PC-9 (cell line): ENCODE data around the gene LAG3. TPM values are rescaled to one million over a fixed set of nuclear protein-coding genes. Genes with fewer than 3 reads are reported as not detected.

Source experiments
- BruUV-seq: library from RNA; stranded (reverse); fragments of 400-500 nt; replicated peaks from 2 replicates; lab custom pipeline; 2021; lab: Mats Ljungman, UMichigan
- CTCF ChIA-PET: fragments of 300-600 bp; sonication (Branson Sonifier 250); formaldehyde crosslinking; loops from one replicate; lab custom pipeline; 2022; ENCODE audit warnings: antibody characterized with exemption; lab: Charles Lee
- POLR2A ChIA-PET: fragments of 300-600 bp; sonication (Branson Sonifier 250); formaldehyde crosslinking; loops from one replicate; lab custom pipeline; 2022; ENCODE audit warnings: antibody characterized with exemption; ENCODE audit not compliant: unreplicated experiment; lab: Charles Lee
- DNase-seq, 2 experiments: peaks; one replicate each; pipeline versions ENCODE4 v3.0.0 to v3.0.0-alpha.2; 2015 to 2022; ENCODE audit warnings: mixed read lengths in 1 of 2
- H2AFZ ChIP-seq: fragments of 200-600 bp; sonication (generic); 2 replicates; pipeline ENCODE4 v1.8.1; 2017; ENCODE audit warnings: antibody characterized with exemption
- H3F3A ChIP-seq: fragments of 200-600 bp; sonication (generic); 2 replicates; pipeline ENCODE4 v1.8.1; 2017; ENCODE audit warnings: antibody characterized with exemption, mild to moderate bottlenecking, low read depth; ENCODE audit not compliant: insufficient read depth
- H3K27ac ChIP-seq: fragments of 200-600 bp; sonication (generic); 2 replicates; pipeline ENCODE4 v1.6.1; 2016; ENCODE audit warnings: mixed run types
- H3K27me3 ChIP-seq: fragments of 200-600 bp; sonication (generic); 2 replicates; pipeline ENCODE4 v1.6.1; 2016; ENCODE audit warnings: low read depth, mixed run types; ENCODE audit not compliant: insufficient read depth
- H3K36me3 ChIP-seq: fragments of 200-600 bp; sonication (generic); 2 replicates; pipeline ENCODE4 v1.6.1; 2016; ENCODE audit warnings: low read depth, mixed run types
- H3K4me1 ChIP-seq: fragments of 200-600 bp; sonication (generic); replicated peaks from 2 replicates; pipeline ENCODE4 v1.6.1; 2016; ENCODE audit warnings: mixed run types; ENCODE audit not compliant: insufficient read depth
- H3K4me2 ChIP-seq: fragments of 200-600 bp; sonication (generic); 2 replicates; pipeline ENCODE4 v1.6.1; 2017; ENCODE audit warnings: mixed run types
- H3K4me3 ChIP-seq: fragments of 200-600 bp; sonication (generic); 2 replicates; pipeline ENCODE4 v1.6.1; 2016; ENCODE audit warnings: mixed run types
- H3K79me2 ChIP-seq: fragments of 200-600 bp; sonication (generic); 2 replicates; pipeline ENCODE4 v1.6.1; 2017; ENCODE audit warnings: low read depth, mixed run types
- H3K9me2 ChIP-seq: fragments of 200-600 bp; sonication (generic); 2 replicates; pipeline ENCODE4 v1.8.1; 2017; ENCODE audit warnings: mild to moderate bottlenecking; ENCODE audit not compliant: insufficient read depth
- H3K9me3 ChIP-seq: fragments of 200-600 bp; sonication (generic); 2 replicates; pipeline ENCODE4 v1.8.1; 2016; ENCODE audit warnings: low read depth; ENCODE audit not compliant: insufficient read depth
- H4K20me1 ChIP-seq: fragments of 200-600 bp; sonication (generic); 2 replicates; pipeline ENCODE4 v1.8.1; 2017; ENCODE audit not compliant: insufficient read depth
- EZH2 ChIP-seq: fragments of 200-600 bp; sonication (generic); IDR thresholded peaks from 2 replicates; pipeline ENCODE4 v1.8.0; 2017; ENCODE audit warnings: antibody characterized with exemption, low read depth
- intact Hi-C: fragments of 100-400 bp; cut with micrococcal nuclease; formaldehyde crosslinking; loops from one replicate; pipeline ENCODE4 v1.10.0; 2022; ENCODE audit not compliant: unreplicated experiment
- total RNA-seq: library from RNA; stranded (reverse); gene quantifications from 2 replicates; pipeline ENCODE4 v1.2.3, GENCODE V29; 2021
- TF ChIP-seq, protein P1 (sequence below): fragments of 200-600 bp; sonication (generic); conservative IDR thresholded peaks from 2 replicates; pipeline ENCODE4 v1.6.1; 2017; ENCODE audit warnings: mixed run types, antibody characterized with exemption, mild to moderate bottlenecking, moderate library complexity

LAG3 gene
- total RNA-seq, 1 experiment from 2014 or later, result 10.5 TPM

DNA sequence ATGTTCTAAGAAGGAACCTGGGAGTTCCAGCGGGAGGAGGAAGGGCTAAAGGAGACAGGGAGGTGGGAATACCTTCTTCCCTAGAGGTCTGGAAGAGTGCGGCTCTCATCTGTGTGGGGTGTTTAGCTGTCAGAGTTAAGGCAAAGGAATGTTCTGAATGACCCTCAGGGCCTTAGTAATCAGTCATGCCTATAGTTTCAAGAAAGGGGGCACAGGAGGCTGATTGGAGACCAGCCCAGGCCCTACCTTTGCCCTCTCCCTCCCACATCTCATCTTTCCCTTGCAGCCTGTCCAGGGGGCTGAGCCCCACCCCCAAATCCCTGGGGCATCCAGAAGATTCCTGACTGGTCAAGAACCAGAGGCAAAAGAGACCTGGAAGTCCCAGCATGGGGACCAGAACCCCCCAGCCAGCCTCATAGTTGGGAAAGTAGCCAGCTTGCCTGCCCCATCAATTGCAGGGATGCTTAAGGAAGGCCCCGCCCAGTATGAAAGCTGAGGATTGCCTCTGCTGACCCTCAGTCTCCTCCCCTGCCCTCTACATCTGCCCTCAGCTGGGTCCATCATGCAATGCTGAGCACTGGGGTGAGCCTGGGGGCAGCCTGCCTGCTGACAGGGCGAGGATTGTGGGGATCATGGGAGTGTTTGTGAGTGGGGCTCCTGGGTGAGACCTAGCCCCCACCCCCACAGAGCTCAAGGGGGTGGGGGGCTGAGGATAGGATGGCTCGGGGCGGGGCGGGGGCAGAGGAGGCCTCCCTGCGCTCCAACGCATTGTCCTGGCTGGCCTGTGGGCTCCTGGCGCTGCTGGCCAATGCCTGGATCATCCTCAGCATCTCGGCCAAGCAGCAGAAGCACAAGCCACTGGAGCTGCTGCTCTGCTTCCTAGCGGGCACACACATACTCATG is 51.1 kb downstream of the LAG3 start:
- H3K79me2 ChIP-seq, result no peaks in the 10 kb centered on the region
- H3K4me1 ChIP-seq, result no peaks in the 10 kb centered on the region; the same call in 1 of the 2 replicates
- BruUV-seq, result no TSS peak
- no peak overlapping the region for H3K4me3 ChIP-seq
- no peaks in the 10 kb centered on the region for H3K9me3 ChIP-seq
- no peak overlapping the region for H3K27ac ChIP-seq
- ChIA-PET CTCF (interaction anchor here (0.6 to 1.4 kb wide), 2 partner anchors 40 to 70 kb away, joined by 3 to 4 read pairs; partner anchors contain the start of gene MLF2), POLR2A (no interaction called here)
- no peak for TF ChIP-seq EZH2
- TF ChIP-seq, protein P1, sequence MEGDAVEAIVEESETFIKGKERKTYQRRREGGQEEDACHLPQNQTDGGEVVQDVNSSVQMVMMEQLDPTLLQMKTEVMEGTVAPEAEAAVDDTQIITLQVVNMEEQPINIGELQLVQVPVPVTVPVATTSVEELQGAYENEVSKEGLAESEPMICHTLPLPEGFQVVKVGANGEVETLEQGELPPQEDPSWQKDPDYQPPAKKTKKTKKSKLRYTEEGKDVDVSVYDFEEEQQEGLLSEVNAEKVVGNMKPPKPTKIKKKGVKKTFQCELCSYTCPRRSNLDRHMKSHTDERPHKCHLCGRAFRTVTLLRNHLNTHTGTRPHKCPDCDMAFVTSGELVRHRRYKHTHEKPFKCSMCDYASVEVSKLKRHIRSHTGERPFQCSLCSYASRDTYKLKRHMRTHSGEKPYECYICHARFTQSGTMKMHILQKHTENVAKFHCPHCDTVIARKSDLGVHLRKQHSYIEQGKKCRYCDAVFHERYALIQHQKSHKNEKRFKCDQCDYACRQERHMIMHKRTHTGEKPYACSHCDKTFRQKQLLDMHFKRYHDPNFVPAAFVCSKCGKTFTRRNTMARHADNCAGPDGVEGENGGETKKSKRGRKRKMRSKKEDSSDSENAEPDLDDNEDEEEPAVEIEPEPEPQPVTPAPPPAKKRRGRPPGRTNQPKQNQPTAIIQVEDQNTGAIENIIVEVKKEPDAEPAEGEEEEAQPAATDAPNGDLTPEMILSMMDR, result no peak
- peaks cover 90% of the 10 kb centered on the region for H3K27me3 ChIP-seq
- no peaks in the 10 kb centered on the region for H3K9me2 ChIP-seq
- intact Hi-C loops, result loop anchor here (2.0 kb wide), 1 partner anchor 207 kb away; no protein-coding TSS in a partner anchor
- no peaks in the 10 kb centered on the region for H4K20me1 ChIP-seq
- DNase-seq, result no peak
- no peaks in the 10 kb centered on the region; the same call in 1 of the 2 replicates for H3F3A ChIP-seq
- no peak overlapping the region for H2AFZ ChIP-seq
- H3K36me3 ChIP-seq, result no peaks in the 10 kb centered on the region
- H3K4me2 ChIP-seq, result no peak overlapping the region

DNA sequence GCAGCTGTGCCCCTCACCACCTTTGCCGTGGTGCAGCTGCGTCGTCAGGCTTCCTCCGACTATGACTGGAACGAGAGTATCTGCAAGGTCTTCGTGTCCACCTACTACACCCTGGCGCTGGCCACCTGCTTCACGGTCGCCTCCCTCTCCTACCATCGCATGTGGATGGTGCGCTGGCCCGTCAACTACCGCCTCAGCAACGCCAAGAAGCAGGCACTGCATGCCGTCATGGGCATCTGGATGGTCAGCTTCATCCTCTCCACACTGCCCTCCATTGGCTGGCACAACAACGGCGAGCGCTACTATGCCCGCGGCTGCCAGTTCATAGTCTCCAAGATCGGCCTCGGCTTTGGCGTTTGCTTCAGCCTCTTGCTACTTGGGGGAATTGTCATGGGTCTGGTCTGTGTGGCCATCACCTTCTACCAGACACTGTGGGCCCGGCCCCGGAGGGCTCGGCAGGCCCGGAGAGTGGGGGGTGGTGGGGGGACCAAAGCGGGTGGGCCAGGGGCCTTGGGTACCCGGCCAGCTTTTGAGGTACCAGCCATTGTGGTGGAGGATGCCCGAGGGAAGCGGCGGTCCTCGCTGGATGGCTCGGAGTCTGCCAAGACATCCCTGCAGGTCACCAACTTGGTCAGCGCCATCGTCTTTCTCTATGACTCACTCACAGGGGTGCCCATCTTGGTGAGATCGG is 51.9 kb downstream of the LAG3 start:
- H3K79me2 ChIP-seq, result no peaks in the 10 kb centered on the region
- H3K4me1 ChIP-seq, result no peaks in the 10 kb centered on the region; the same call in 1 of the 2 replicates
- DNase-seq, result no peak
- H3K36me3 ChIP-seq, result no peaks in the 10 kb centered on the region
- H3K4me2 ChIP-seq, result no peak overlapping the region
- H3F3A ChIP-seq, result no peaks in the 10 kb centered on the region; the same call in 1 of the 2 replicates
- H3K9me3 ChIP-seq, result no peaks in the 10 kb centered on the region
- H3K27ac ChIP-seq, result no peak overlapping the region
- no peaks in the 10 kb centered on the region for H3K9me2 ChIP-seq
- intact Hi-C loops, result loop anchor here (2.0 kb wide), 1 partner anchor 207 kb away; no protein-coding TSS in a partner anchor
- ChIA-PET POLR2A (interaction anchor here (0.6 kb wide), 1 partner anchor 488 kb away, joined by 3 read pairs; no protein-coding TSS in a partner anchor), CTCF (interaction anchor here (0.6 to 1.4 kb wide), 4 partner anchors 12 to 151 kb away, joined by 3 to 7 read pairs (median 4); partner anchors contain the start of gene MLF2)
- no peaks in the 10 kb centered on the region for H4K20me1 ChIP-seq
- no TSS peak for BruUV-seq
- TF ChIP-seq EZH2, result no peak
- TF ChIP-seq, protein P1, result no peak
- no peak overlapping the region for H2AFZ ChIP-seq
- no peak overlapping the region for H3K4me3 ChIP-seq
- peaks cover 97% of the 10 kb centered on the region for H3K27me3 ChIP-seq

DNA sequence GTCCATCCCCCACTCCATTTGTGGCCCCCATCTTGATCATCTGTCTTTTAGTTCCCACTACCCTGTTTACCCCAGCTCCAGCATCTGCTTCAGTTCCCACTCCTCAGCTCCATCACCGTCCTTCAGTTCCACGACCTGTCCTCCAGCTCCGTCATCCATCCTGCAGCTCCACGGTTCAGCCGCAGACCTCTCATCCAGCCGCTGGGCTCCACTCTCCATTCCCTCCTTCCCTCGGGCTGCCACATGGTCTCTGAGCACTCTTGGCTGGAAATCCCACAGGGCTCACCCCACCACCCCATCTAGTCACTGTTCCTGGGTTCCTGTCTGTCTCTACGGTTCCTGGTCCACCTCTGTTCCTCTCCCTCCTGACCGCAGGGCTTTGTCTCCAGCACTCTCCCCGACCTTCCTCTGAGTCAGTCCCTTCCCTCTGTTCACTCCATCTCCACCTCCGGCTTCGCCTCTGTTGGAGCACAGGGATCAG is 52.6 kb downstream of the LAG3 start:
- H3K4me3 ChIP-seq, result no peak overlapping the region
- H4K20me1 ChIP-seq, result no peaks in the 10 kb centered on the region
- TF ChIP-seq EZH2, result no peak
- TF ChIP-seq, protein P1, result no peak
- H3K27me3 ChIP-seq, result peaks cover 97% of the 10 kb centered on the region
- H3F3A ChIP-seq, result no peaks in the 10 kb centered on the region; the same call in 1 of the 2 replicates
- intact Hi-C loops, result loop anchor here (1.0 to 5.0 kb wide), 6 partner anchors 46 to 258 kb away; partner anchors contain the start of genes MLF2, NOP2 and ZNF384
- no peak overlapping the region for H2AFZ ChIP-seq
- DNase-seq, result no peak
- BruUV-seq, result no TSS peak
- no peaks in the 10 kb centered on the region for H3K36me3 ChIP-seq
- ChIA-PET POLR2A (interaction anchor here (0.6 kb wide), 1 partner anchor 488 kb away, joined by 3 read pairs; no protein-coding TSS in a partner anchor), CTCF (interaction anchor here (0.6 to 1.3 kb wide), 6 partner anchors 13 to 152 kb away, joined by 3 to 7 read pairs (median 4); partner anchors contain the start of genes MLF2 and ZNF384)
- no peak overlapping the region for H3K27ac ChIP-seq
- no peaks in the 10 kb centered on the region for H3K9me3 ChIP-seq
- H3K9me2 ChIP-seq, result no peaks in the 10 kb centered on the region
- no peaks in the 10 kb centered on the region; the same call in 1 of the 2 replicates for H3K4me1 ChIP-seq
- H3K4me2 ChIP-seq, result no peak overlapping the region
- H3K79me2 ChIP-seq, result no peaks in the 10 kb centered on the region
